Measurements from ENCODE around the gene GTF2IRD1. TPM values are rescaled to one million over a fixed set of nuclear protein-coding genes. Genes with fewer than 3 reads are reported as not detected.

Gene GTF2IRD1
- polyA plus RNA-seq, 1 of the 3 experiments (the other 2 are of a cell fraction) = 26.4 TPM

DNA sequence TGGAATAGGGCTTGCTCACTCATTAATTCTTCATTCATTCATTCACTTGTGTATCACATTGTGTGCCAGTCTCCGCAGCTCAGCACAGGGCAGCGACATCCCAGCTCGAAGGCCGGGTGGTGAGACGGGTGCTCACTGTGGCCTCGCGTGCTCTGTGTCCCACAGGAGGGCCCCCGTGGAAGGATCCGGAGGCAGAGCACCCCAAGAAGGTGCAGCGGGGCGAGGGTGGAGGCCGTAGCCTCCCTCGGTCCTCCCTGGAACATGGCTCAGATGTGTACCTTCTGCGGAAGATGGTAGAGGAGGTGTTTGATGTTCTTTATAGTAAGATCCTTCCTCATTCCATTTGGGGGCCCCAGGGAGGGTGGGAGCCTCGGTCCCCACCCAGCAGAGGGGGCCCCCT, 61.6 kb downstream of the GTF2IRD1 start (continued):
- TF ChIP-seq, protein P1, sequence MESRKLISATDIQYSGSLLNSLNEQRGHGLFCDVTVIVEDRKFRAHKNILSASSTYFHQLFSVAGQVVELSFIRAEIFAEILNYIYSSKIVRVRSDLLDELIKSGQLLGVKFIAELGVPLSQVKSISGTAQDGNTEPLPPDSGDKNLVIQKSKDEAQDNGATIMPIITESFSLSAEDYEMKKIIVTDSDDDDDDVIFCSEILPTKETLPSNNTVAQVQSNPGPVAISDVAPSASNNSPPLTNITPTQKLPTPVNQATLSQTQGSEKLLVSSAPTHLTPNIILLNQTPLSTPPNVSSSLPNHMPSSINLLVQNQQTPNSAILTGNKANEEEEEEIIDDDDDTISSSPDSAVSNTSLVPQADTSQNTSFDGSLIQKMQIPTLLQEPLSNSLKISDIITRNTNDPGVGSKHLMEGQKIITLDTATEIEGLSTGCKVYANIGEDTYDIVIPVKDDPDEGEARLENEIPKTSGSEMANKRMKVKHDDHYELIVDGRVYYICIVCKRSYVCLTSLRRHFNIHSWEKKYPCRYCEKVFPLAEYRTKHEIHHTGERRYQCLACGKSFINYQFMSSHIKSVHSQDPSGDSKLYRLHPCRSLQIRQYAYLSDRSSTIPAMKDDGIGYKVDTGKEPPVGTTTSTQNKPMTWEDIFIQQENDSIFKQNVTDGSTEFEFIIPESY (IDR thresholded peaks at IDR 0.05; ENCODE audit: borderline replicate concordance, low read depth) = no peak
- no peak for TF ChIP-seq EP300 (IDR thresholded peaks at IDR 0.05; ENCODE audit: borderline replicate concordance in 1 of 2, low read depth in 1 of 2, low read length in 1 of 2)
- TF ChIP-seq, protein P2, sequence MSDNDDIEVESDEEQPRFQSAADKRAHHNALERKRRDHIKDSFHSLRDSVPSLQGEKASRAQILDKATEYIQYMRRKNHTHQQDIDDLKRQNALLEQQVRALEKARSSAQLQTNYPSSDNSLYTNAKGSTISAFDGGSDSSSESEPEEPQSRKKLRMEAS (IDR thresholded peaks at IDR 0.05; ENCODE audit: low read depth) = no peak

DNA sequence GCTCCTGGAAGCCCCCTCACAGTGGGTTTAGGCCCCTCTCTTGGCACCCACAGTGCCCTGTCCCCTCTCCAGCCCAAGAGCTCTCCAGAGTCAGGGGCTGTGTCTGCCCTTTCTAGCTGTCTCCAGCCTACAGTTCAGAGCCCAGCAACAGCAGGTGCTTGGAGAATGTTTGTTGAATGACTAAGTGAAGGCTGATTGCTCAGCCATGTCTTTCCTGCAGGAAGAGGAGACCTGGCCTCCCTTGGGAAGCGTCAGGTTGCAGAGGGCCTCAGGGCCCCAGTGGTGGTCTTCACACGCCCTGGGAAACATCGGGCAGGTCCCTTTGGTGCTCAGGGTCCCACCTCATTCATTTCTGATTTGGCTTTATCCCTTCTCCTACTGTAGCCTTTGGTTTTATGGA, 62.5 kb downstream of the GTF2IRD1 start:
- no peak overlapping the region for H3K4me2 ChIP-seq
- H3K4me1 ChIP-seq (ENCODE audit: control insufficient read depth in 1 of 2, insufficient read depth in 2 of 2, low read depth in 1 of 2, low read length in 1 of 2) = peaks cover 0 to 18% of the 10 kb centered on the region in 2 experiments; a peak in 1 of 4 replicates
- no peaks in the 10 kb centered on the region for H3K27me3 ChIP-seq (ENCODE audit: insufficient read depth)
- H3K9me2 ChIP-seq = no peaks in the 10 kb centered on the region
- no peak for TF ChIP-seq POLR2AphosphoS5 (IDR thresholded peaks at IDR 0.05; ENCODE audit: low read depth, low read length)
- TF ChIP-seq, protein P3, sequence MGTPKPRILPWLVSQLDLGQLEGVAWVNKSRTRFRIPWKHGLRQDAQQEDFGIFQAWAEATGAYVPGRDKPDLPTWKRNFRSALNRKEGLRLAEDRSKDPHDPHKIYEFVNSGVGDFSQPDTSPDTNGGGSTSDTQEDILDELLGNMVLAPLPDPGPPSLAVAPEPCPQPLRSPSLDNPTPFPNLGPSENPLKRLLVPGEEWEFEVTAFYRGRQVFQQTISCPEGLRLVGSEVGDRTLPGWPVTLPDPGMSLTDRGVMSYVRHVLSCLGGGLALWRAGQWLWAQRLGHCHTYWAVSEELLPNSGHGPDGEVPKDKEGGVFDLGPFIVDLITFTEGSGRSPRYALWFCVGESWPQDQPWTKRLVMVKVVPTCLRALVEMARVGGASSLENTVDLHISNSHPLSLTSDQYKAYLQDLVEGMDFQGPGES (IDR thresholded peaks at IDR 0.05; ENCODE audit: low read depth, low read length) = no peak
- no peak for TF ChIP-seq NFIC (IDR thresholded peaks at IDR 0.05; ENCODE audit: borderline replicate concordance)
- TF ChIP-seq FOXM1 (IDR thresholded peaks at IDR 0.05; ENCODE audit: low read depth) = no peak
- TF ChIP-seq, protein P4, sequence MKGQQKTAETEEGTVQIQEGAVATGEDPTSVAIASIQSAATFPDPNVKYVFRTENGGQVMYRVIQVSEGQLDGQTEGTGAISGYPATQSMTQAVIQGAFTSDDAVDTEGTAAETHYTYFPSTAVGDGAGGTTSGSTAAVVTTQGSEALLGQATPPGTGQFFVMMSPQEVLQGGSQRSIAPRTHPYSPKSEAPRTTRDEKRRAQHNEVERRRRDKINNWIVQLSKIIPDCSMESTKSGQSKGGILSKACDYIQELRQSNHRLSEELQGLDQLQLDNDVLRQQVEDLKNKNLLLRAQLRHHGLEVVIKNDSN (IDR thresholded peaks at IDR 0.05; ENCODE audit: borderline replicate concordance, low read depth) = no peak
- no peak for TF ChIP-seq TEAD4 (IDR thresholded peaks at IDR 0.05; ENCODE audit: borderline replicate concordance, insufficient read depth)
- TF ChIP-seq, protein P5, sequence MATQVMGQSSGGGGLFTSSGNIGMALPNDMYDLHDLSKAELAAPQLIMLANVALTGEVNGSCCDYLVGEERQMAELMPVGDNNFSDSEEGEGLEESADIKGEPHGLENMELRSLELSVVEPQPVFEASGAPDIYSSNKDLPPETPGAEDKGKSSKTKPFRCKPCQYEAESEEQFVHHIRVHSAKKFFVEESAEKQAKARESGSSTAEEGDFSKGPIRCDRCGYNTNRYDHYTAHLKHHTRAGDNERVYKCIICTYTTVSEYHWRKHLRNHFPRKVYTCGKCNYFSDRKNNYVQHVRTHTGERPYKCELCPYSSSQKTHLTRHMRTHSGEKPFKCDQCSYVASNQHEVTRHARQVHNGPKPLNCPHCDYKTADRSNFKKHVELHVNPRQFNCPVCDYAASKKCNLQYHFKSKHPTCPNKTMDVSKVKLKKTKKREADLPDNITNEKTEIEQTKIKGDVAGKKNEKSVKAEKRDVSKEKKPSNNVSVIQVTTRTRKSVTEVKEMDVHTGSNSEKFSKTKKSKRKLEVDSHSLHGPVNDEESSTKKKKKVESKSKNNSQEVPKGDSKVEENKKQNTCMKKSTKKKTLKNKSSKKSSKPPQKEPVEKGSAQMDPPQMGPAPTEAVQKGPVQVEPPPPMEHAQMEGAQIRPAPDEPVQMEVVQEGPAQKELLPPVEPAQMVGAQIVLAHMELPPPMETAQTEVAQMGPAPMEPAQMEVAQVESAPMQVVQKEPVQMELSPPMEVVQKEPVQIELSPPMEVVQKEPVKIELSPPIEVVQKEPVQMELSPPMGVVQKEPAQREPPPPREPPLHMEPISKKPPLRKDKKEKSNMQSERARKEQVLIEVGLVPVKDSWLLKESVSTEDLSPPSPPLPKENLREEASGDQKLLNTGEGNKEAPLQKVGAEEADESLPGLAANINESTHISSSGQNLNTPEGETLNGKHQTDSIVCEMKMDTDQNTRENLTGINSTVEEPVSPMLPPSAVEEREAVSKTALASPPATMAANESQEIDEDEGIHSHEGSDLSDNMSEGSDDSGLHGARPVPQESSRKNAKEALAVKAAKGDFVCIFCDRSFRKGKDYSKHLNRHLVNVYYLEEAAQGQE (IDR thresholded peaks at IDR 0.05; ENCODE audit: low read depth, low read length) = no peak
- TF ChIP-seq RFX5 (IDR thresholded peaks at IDR 0.05; ENCODE audit: low read length) = no peak
- no peak for TF ChIP-seq EP300 (IDR thresholded peaks at IDR 0.05; ENCODE audit: borderline replicate concordance in 1 of 2, low read depth in 1 of 2, low read length in 1 of 2)
- TF ChIP-seq TCF12 (IDR thresholded peaks at IDR 0.05) = no peak
- TF ChIP-seq, protein P6, sequence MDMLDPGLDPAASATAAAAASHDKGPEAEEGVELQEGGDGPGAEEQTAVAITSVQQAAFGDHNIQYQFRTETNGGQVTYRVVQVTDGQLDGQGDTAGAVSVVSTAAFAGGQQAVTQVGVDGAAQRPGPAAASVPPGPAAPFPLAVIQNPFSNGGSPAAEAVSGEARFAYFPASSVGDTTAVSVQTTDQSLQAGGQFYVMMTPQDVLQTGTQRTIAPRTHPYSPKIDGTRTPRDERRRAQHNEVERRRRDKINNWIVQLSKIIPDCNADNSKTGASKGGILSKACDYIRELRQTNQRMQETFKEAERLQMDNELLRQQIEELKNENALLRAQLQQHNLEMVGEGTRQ (IDR thresholded peaks at IDR 0.05; ENCODE audit: borderline replicate concordance, low read depth, low read length) = no peak
- no peak for TF ChIP-seq SMC3 (IDR thresholded peaks at IDR 0.05; ENCODE audit: low read depth, low read length)
- no peak for TF ChIP-seq GABPA (IDR thresholded peaks at IDR 0.05; ENCODE audit: low read depth)
- TF ChIP-seq NRF1 (IDR thresholded peaks at IDR 0.05; ENCODE audit: low read depth, low read length) = no peak
- CTCF ChIA-PET = interaction anchor here (1.9 kb wide), 1 partner anchor 51 kb away, joined by 4 read pairs; no protein-coding TSS in a partner anchor
- peaks cover 16 to 36% of the 10 kb centered on the region in 2 experiments for H3K36me3 ChIP-seq (replicated peaks in 1 of 2; ENCODE audit: control insufficient read depth in 1 of 2, insufficient read depth in 2 of 2, low read length in 1 of 2)
- no peak overlapping the region for H3K9ac ChIP-seq
- WGBS (ENCODE audit: low lambda C conversion rate) = 100% methylated on average over 3 of the region's 3 CpGs
- no peak overlapping the region for H3K4me3 ChIP-seq (ENCODE audit: low read depth in 2 of 2, low read length in 1 of 2)
- H3K9me3 ChIP-seq = no peaks in the 10 kb centered on the region
- no peaks in the 10 kb centered on the region for H3F3A ChIP-seq (replicated peaks; ENCODE audit: insufficient read depth)
- no peak for DNase-seq
- no peak overlapping the region for H2AFZ ChIP-seq (ENCODE audit: low read depth)
- H3K79me2 ChIP-seq (ENCODE audit: insufficient read depth) = no peaks in the 10 kb centered on the region
- H4K20me1 ChIP-seq (ENCODE audit: insufficient read depth) = no peaks in the 10 kb centered on the region
- POLR2A ChIA-PET = no interaction called here
- no peak overlapping the region for H3K27ac ChIP-seq (ENCODE audit: low read depth in 2 of 2, low read length in 1 of 2)
